HL-60 (cell line): ENCODE data around the gene WDR35.

Source experiments
- DNase-seq, 2 experiments: peaks; one replicate each; pipeline ENCODE4 v3.0.0-alpha.2; 2010 to 2020; ENCODE audit warnings: low read depth in 1 of 2, low spot score in 1 of 2
- H3K27ac ChIP-seq: fragments of 250-450 bp; sonication (Bioruptor Pico); replicated peaks from 2 replicates; pipeline ENCODE4 v1.5.1; 2020; ENCODE audit warnings: mild to moderate bottlenecking, moderate library complexity
- H3K27me3 ChIP-seq: fragments of 250-450 bp; sonication (Bioruptor Pico); 2 replicates; pipeline ENCODE4 v1.5.1; 2021; ENCODE audit warnings: mild to moderate bottlenecking, moderate library complexity; ENCODE audit not compliant: insufficient read depth, poor library complexity, severe bottlenecking
- H3K4me3 ChIP-seq: replicated peaks from 2 replicates; pipeline ENCODE4 v1.5.1; 2011; ENCODE audit warnings: mild to moderate bottlenecking, control low read depth, low read length; ENCODE audit not compliant: insufficient read depth
- GABPA ChIP-seq: IDR thresholded peaks from 2 replicates; pipeline ENCODE4 v1.6.1; 2012; ENCODE audit warnings: low read depth
- POLR2AphosphoS5 ChIP-seq: IDR thresholded peaks from 2 replicates; pipeline ENCODE4 v1.6.1; 2012; ENCODE audit warnings: low read depth
- SPI1 ChIP-seq: IDR thresholded peaks from 2 replicates; pipeline ENCODE4 v1.6.1; 2012; ENCODE audit warnings: low read depth, mild to moderate bottlenecking, borderline replicate concordance
- TF ChIP-seq, protein P1 (sequence below): IDR thresholded peaks from 2 replicates; pipeline ENCODE4 v1.6.1; 2012; ENCODE audit warnings: low read depth; ENCODE audit not compliant: insufficient replicate concordance
- TF ChIP-seq, protein P2 (sequence below): IDR thresholded peaks from one replicate; pipeline ENCODE4 v1.5.1; 2011; ENCODE audit warnings: low read length, control low read depth, inconsistent platforms; ENCODE audit not compliant: insufficient read depth

Gene WDR35

DNA sequence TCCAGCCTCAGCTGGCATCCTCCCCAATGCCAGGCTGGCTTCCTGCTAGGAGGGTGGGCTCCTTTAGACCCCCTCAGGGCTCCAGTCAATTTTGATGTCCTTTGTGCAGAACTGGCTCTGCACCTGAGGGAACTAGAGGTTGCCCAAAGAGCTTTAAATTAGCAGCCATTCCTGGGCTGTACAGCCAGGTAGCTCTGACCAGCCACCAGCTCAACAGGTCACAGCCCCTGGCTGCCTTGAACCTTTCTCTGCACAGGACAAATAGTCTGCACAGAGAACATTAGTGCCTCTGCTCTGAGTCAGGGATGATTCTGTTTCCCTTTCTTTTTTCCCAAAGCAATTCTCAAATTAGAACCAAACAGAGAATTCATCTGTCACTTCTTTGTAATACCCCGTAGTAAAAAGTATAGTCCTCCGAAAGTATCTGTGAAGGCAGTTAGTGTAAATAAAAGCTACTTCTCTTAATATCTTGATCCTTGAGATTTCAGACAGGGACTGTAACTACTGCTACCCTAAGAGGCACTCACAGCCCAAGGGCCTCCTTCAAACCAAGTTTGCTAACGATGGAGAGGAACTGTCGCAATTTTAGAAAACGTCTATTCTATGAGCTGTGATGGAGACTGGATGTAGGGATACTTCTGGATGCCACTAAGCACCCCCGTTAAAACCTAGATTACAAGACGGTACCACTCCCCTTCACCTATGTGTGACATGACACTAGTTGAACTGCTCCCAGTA, 91.1 kb downstream of the WDR35 start:
- no peak for TF ChIP-seq GABPA
- TF ChIP-seq POLR2AphosphoS5, result no peak
- TF ChIP-seq, protein P1, sequence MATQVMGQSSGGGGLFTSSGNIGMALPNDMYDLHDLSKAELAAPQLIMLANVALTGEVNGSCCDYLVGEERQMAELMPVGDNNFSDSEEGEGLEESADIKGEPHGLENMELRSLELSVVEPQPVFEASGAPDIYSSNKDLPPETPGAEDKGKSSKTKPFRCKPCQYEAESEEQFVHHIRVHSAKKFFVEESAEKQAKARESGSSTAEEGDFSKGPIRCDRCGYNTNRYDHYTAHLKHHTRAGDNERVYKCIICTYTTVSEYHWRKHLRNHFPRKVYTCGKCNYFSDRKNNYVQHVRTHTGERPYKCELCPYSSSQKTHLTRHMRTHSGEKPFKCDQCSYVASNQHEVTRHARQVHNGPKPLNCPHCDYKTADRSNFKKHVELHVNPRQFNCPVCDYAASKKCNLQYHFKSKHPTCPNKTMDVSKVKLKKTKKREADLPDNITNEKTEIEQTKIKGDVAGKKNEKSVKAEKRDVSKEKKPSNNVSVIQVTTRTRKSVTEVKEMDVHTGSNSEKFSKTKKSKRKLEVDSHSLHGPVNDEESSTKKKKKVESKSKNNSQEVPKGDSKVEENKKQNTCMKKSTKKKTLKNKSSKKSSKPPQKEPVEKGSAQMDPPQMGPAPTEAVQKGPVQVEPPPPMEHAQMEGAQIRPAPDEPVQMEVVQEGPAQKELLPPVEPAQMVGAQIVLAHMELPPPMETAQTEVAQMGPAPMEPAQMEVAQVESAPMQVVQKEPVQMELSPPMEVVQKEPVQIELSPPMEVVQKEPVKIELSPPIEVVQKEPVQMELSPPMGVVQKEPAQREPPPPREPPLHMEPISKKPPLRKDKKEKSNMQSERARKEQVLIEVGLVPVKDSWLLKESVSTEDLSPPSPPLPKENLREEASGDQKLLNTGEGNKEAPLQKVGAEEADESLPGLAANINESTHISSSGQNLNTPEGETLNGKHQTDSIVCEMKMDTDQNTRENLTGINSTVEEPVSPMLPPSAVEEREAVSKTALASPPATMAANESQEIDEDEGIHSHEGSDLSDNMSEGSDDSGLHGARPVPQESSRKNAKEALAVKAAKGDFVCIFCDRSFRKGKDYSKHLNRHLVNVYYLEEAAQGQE, result no peak
- TF ChIP-seq SPI1, result no peak
- TF ChIP-seq, protein P2, sequence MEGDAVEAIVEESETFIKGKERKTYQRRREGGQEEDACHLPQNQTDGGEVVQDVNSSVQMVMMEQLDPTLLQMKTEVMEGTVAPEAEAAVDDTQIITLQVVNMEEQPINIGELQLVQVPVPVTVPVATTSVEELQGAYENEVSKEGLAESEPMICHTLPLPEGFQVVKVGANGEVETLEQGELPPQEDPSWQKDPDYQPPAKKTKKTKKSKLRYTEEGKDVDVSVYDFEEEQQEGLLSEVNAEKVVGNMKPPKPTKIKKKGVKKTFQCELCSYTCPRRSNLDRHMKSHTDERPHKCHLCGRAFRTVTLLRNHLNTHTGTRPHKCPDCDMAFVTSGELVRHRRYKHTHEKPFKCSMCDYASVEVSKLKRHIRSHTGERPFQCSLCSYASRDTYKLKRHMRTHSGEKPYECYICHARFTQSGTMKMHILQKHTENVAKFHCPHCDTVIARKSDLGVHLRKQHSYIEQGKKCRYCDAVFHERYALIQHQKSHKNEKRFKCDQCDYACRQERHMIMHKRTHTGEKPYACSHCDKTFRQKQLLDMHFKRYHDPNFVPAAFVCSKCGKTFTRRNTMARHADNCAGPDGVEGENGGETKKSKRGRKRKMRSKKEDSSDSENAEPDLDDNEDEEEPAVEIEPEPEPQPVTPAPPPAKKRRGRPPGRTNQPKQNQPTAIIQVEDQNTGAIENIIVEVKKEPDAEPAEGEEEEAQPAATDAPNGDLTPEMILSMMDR, result no peak
- Histone ChIP-seq H3K4me3 (no peak overlapping the region), H3K27ac (no peak overlapping the region)

DNA sequence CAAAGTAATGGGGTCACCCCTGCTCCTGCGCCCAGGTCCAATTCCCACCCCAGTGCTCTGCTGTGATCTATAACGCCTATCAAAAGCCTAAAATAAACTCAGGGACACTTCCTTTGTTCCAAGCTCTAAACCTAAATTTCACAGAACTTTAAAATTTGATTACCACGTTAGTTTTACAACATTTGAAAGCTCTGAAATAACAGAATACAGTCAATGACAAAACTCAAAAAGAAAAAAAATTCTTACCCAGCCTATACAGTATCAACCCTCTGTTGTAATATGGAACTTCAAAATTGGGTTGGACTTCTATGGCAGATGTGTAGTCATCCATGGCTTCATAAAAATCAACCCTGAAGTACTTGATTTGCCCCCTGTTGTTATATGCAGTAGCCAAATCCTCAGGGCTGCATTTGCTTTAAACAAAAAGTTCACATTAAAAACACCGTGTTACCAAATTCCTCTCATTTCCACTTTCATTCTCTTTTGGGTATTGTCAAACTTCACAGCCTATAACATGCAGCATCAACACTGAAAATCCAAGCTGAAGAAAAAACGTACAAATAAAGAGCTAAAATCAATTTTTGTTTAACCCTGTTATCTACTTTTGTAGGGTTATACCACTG, 92.2 kb downstream of the WDR35 start:
- H3K27me3 ChIP-seq, result no peaks in the 10 kb centered on the region
- TF ChIP-seq, protein P1, result no peak
- TF ChIP-seq GABPA, result no peak
- TF ChIP-seq SPI1, result no peak
- TF ChIP-seq, protein P2, result no peak
- no peak for TF ChIP-seq POLR2AphosphoS5
- DNase-seq, result no peak
- H3K4me3 ChIP-seq, result no peak overlapping the region
- no peak overlapping the region for H3K27ac ChIP-seq

More for the DNA sequence above, 91.1 kb downstream of the WDR35 start:
- H3K27me3 ChIP-seq, result no peaks in the 10 kb centered on the region
- DNase-seq, result peak in 1 of 2 experiments; percentile 26

DNA sequence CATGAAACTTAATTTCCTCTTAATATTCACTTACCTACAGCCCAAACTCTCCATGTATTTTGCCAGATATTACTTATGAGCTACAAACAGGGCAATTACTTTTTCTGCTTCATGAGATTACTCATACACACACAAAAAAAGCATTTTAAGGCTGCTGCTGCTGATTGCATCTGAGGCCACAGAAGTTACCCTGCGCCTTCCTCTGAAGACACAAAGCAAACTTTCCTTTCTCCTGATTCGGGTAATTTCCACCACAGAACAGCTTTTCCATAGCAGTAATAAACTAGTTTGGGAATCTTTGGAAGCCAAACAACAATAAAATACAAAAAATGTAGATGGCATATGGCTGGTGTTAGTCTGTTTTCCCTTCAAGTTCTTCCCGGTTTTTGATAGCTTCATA, 94.4 kb downstream of the WDR35 start:
- no peak overlapping the region for H3K4me3 ChIP-seq
- no peak overlapping the region for H3K27ac ChIP-seq
- no peak for DNase-seq
- no peaks in the 10 kb centered on the region for H3K27me3 ChIP-seq
- TF ChIP-seq SPI1 (no peak), POLR2AphosphoS5 (no peak), GABPA (no peak)
- TF ChIP-seq, protein P1, result no peak
- TF ChIP-seq, protein P2, result no peak
